Muscle layer of duodenum (tissue), 2 donors: Measurements from ENCODE around the gene PRR3.
"Not testable (repeated sequence)": the region's sequence is repeated elsewhere in the genome, so short reads cannot be mapped to it uniquely, and the experiment has no call there.

Experiments
- H3K27ac ChIP-seq: one replicate; pipeline ENCODE4 v1.7.0; 2013; ENCODE audit warnings: mild to moderate bottlenecking, low read length
- H3K27me3 ChIP-seq: one replicate; pipeline ENCODE4 v1.7.0; 2013; ENCODE audit warnings: low read depth, mild to moderate bottlenecking, control low read depth, low read length
- H3K36me3 ChIP-seq, 2 donors: one replicate each; pipeline ENCODE4 v1.7.0; 2013; ENCODE audit warnings: low read length in 2 of 2, control low read depth in 1 of 2, mild to moderate bottlenecking in 1 of 2; ENCODE audit not compliant: insufficient read depth in 2 of 2, control insufficient read depth in 1 of 2
- H3K4me1 ChIP-seq, 2 donors: one replicate each; pipeline ENCODE4 v1.7.0; 2013; ENCODE audit warnings: low read length in 2 of 2, mild to moderate bottlenecking in 2 of 2, control low read depth in 1 of 2, moderate library complexity in 1 of 2; ENCODE audit not compliant: insufficient read depth in 2 of 2, control insufficient read depth in 1 of 2
- H3K4me3 ChIP-seq, 2 donors: one replicate each; pipeline ENCODE4 v1.7.0; 2013; ENCODE audit warnings: low read length in 2 of 2, low read depth in 1 of 2, mild to moderate bottlenecking in 1 of 2
- H3K9me3 ChIP-seq, 2 donors: one replicate each; pipeline ENCODE4 v1.7.0; 2013; ENCODE audit warnings: low read length in 2 of 2, control low read depth in 1 of 2, mild to moderate bottlenecking in 1 of 2; ENCODE audit not compliant: control insufficient read depth in 1 of 2
- donor health status: healthy.

The PRR3 gene

DNA sequence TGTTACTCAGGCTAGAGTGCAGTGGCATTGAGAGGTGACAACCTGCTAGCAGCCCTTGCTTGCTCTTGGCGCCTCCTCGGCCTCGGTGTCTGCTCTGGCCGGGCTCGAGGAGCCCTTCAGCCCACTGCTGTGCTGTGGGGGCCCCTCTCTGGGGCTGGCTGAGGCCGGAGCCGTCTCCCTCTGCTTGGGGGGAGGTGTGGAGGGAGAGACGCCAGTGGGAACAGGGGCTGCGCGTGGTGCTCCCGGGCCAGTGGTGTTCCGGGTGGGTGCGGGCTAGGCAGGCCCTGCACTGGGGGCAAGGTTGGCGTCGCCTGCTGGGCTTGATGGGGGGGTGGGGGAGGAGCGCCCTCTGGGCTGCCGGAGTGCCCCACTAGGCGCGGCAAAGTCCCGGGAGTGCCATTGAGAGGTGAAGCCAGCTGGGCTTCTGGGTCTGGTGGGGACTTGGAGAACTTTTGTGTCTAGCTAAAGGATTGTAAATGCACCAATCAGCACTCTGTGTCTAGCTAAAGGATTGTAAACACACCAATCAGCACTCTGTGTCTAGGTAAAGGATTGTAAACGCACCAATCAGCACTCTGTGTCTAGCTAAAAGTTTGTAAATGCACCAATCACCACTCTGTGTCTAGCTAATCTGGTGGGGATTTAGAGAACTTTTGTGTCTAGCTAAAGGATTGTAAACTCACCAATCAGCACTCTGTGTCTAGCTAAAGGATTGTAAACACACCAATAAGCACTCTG lies 39.2 kb upstream of the PRR3 start:
- not testable (repeated sequence) for H3K27me3 ChIP-seq, H3K27ac ChIP-seq, H3K4me1 ChIP-seq, H3K9me3 ChIP-seq, H3K36me3 ChIP-seq, H3K4me3 ChIP-seq

DNA sequence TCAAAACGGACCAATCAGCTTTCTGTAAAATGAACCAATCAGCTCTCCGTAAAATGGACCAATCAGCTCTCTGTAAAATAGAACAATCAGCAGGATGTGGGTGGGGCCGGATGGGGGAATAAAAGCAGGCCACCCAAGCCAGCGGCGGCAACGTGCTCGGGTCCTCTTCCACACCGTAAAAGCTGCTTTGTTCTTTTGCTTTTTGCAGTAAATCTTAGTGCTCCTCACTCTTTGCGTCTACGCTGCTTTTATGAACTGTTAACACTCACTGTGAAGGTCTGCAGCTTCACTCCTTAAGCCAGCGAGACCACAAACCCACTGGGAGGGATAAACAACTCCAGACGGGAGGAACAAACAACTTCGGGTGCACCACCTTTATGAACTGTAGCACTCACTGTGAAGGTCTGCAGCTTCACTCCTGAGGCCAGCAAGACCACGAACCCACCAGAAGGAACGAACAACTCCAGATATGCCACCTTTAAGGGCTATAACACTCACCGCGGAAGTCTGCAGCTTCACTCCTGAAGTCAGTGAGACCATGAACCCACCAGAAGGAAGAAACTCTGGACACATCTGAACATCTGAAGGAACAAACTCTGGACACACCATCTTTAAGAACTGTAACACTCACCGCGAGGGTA lies 38.5 kb upstream of the PRR3 start:
- not testable (repeated sequence) for H3K4me1 ChIP-seq, H3K27ac ChIP-seq, H3K27me3 ChIP-seq, H3K4me3 ChIP-seq, H3K9me3 ChIP-seq, H3K36me3 ChIP-seq

GRCh38 chr6:30520522-30520921 lies 36.6 kb upstream of the PRR3 start:
- Histone ChIP-seq H3K9me3 (no peaks in the 10 kb centered on the region), H3K36me3 (no peaks in the 10 kb centered on the region), H3K4me1 (no peaks in the 10 kb centered on the region), H3K27ac (no peak overlapping the region), H3K27me3 (no peaks in the 10 kb centered on the region), H3K4me3 (no peak overlapping the region)

- not testable (repeated sequence) for H3K27ac ChIP-seq, H3K4me3 ChIP-seq, H3K36me3 ChIP-seq
These were observed 36.0 kb upstream of the PRR3 start for GRCh38 chr6:30521082-30521481.

GRCh38 chr6:30521952-30522351 lies 35.1 kb upstream of the PRR3 start:
- not testable (repeated sequence) for H3K9me3 ChIP-seq, H3K4me3 ChIP-seq, H3K4me1 ChIP-seq, H3K27ac ChIP-seq, H3K36me3 ChIP-seq, H3K27me3 ChIP-seq

More at GRCh38 chr6:30521082-30521481, 36.0 kb upstream of the PRR3 start:
- H3K4me1 ChIP-seq, H3K9me3 ChIP-seq, H3K27me3 ChIP-seq: not testable (repeated sequence)

- not testable (repeated sequence) for H3K9me3 ChIP-seq, H3K27me3 ChIP-seq, H3K4me3 ChIP-seq, H3K36me3 ChIP-seq, H3K4me1 ChIP-seq, H3K27ac ChIP-seq
These were observed 30.7 kb upstream of the PRR3 start for GRCh38 chr6:30526444-30526843.

DNA sequence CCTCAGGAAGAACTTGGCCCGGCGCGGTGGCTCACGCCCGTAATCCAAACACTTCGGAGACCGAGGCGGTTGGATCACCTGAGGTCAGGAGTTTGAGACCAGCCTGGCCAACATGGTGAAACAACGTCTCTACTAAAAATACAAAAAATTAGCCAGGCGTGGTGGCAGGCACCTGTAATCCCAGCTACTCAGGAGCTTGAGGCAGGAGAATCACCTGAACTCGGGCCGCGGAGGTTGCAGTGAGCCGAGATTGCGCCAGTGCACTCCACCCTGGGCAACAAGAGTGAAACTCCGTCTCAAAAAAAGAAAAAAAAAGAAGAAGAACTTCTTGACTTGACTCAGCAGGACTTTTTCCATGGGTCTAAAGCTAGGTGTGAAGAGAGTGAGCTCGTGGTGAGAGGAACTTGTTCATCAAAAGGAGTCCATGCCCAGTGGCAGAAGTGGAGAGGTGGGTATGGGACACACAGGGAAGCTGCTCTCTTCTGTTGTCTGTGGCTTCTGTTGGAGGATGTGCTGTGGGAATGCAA lies 27.7 kb upstream of the PRR3 start:
- H3K36me3 ChIP-seq, H3K4me1 ChIP-seq, H3K4me3 ChIP-seq, H3K27me3 ChIP-seq, H3K27ac ChIP-seq, H3K9me3 ChIP-seq: not testable (repeated sequence)

DNA sequence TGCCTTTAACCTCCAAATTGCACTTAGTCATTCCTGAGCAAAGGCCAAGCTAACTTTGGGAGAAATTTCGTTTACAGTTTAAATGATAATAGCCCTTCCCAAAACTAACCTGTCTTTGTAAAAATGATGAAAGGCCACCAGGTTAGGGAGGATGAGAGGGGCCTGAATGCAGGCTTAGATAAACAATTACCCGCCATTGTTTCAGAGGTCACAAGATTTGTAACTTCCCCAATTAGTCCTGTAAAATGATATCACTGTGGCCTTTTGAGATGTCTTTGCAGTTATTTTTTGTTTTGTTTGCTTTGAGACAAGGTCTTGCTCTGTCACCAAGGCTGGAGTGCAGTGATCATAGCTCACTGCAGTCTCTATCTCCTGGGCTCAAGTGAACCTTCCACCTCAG lies 27.1 kb upstream of the PRR3 start:
- H3K27ac ChIP-seq: no peak overlapping the region
- H3K4me3 ChIP-seq: no peak overlapping the region
- H3K9me3 ChIP-seq: no peaks in the 10 kb centered on the region
- no peaks in the 10 kb centered on the region for H3K36me3 ChIP-seq
- H3K4me1 ChIP-seq: peaks cover 0 to 3% of the 10 kb centered on the region in 2 donors
- no peaks in the 10 kb centered on the region for H3K27me3 ChIP-seq

DNA sequence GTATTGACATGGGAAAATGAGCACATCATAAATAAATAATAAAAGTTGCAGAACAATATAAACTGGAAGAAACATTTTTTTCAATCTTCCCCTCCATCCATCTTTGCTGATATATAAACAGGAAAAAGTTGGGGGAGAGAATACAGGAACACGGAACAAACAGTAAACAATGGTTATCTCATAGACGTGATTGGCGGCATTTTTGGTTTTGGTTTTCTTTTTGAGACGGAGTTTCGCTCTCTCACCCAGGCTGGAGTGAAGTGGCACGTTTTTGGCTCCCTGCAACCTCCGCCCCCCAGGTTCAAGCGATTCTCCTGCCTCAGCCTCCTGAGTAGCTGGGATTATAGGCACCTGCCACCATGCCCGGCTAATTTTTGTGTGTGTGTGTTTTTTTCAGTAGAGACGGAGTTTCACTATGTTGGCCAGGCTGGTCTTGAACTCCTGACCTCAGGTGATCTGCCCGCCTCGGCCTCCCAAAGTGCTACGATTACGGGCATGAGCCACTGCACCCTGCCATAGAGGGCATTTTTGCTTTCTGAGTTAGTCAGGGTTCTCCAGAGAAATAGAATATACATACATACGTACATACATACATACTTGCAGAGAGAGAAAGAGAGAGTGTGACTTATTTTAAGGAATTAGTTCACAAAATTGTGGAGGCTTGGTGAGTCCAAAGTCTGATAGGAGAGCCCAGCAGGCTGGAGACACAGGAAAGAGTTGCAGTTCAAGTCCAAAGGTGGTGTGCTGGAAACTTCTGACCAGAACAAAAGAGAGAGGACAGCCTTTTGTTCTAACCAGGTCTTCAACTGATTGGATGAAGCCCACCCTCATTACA lies 23.4 kb upstream of the PRR3 start:
- Histone ChIP-seq H3K27ac (no peak overlapping the region), H3K36me3 (no peaks in the 10 kb centered on the region), H3K4me3 (peak overlapping the region in 1 of 2 donors; percentile 11), H3K9me3 (no peaks in the 10 kb centered on the region), H3K4me1 (no peaks in the 10 kb centered on the region), H3K27me3 (no peaks in the 10 kb centered on the region)

DNA sequence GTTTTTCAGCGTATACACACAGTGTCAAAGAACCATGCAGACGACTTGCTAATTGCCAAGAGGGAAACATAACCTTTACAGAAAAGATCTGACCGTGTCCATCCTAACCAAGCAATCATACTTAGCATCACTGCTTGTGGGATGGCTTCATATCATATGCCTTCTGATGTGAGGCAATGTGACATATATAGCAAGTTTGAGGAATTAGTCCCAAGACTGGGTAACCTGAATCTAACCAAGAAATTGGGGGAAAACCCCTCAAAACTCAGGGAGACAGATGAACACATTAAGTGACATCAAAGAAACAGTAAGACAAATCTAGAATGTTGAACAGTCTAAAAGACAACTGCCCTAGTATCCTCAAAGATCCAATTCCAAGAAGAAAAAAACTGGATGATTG lies 19.2 kb upstream of the PRR3 start:
- H3K9me3 ChIP-seq: no peaks in the 10 kb centered on the region
- no peak overlapping the region for H3K27ac ChIP-seq

More for the DNA sequence above, 19.2 kb upstream of the PRR3 start:
- Histone ChIP-seq H3K36me3 (no peaks in the 10 kb centered on the region), H3K27me3 (no peaks in the 10 kb centered on the region), H3K4me1 (no peaks in the 10 kb centered on the region), H3K4me3 (no peak overlapping the region)
